Esophagus muscularis mucosa (tissue), 4 donors: ENCODE measurements around the gene SLC6A3. TPM values are rescaled to one million over a fixed set of nuclear protein-coding genes. Genes with fewer than 3 reads are reported as not detected.

ENCODE experiments used
- DNase-seq: peaks from one replicate; pipeline ENCODE4 v3.0.0-alpha.2; 2017; ENCODE audit errors: extremely low spot score
- H3K27ac ChIP-seq, 4 donors: fragments of 200-600 bp; sonication (generic); replicated peaks in 1 of 4; 1 replicate in 3 of 4; 2 replicates in 1 of 4; pipeline ENCODE4 v1.5.1; 2016 to 2019; ENCODE audit warnings: mild to moderate bottlenecking in 1 of 4
- H3K27me3 ChIP-seq, 4 donors: fragments of 200-600 bp; sonication (generic); one replicate each; pipeline versions ENCODE4 v1.5.1 to v1.6.0; 2016 to 2019
- H3K36me3 ChIP-seq, 4 donors: fragments of 200-600 bp; sonication (generic); one replicate each; pipeline ENCODE4 v1.5.1; 2016 to 2019
- H3K4me1 ChIP-seq, 4 donors: fragments of 200-600 bp; sonication (generic); one replicate each; pipeline ENCODE4 v1.5.1; 2016 to 2019
- H3K4me3 ChIP-seq, 4 donors: fragments of 200-600 bp; sonication (generic); 1 replicate in 2 of 4; 2 replicates in 2 of 4; pipeline ENCODE4 v1.5.1; 2016 to 2019; ENCODE audit warnings: mild to moderate bottlenecking in 4 of 4, moderate library complexity in 1 of 4
- H3K9me3 ChIP-seq, 4 donors: fragments of 200-600 bp; sonication (generic); 1 replicate in 3 of 4; 2 replicates in 1 of 4; pipeline ENCODE4 v1.5.1; 2016 to 2019
- CTCF ChIP-seq, 3 experiments: fragments of 200-600 bp in 2 of 3; fragments of 450-650 bp in 1 of 3; sonication (generic) in 2 of 3; IDR thresholded peaks; one replicate each; pipeline ENCODE4 v1.5.1; 2017 to 2019; ENCODE audit warnings: antibody characterized with exemption in 3 of 3, mild to moderate bottlenecking in 2 of 3, moderate library complexity in 1 of 3
- EP300 ChIP-seq: sonication (generic); formaldehyde crosslinking; IDR thresholded peaks from one replicate; pipeline ENCODE4 v1.6.1; 2017; ENCODE audit warnings: antibody characterized with exemption
- POLR2A ChIP-seq: fragments of 450-650 bp; IDR thresholded peaks from one replicate; pipeline ENCODE4 v1.6.1; 2017; ENCODE audit warnings: antibody characterized with exemption, moderate library complexity, mild to moderate bottlenecking, low read depth
- POLR2AphosphoS5 ChIP-seq, 2 donors: sonication (generic); formaldehyde crosslinking; IDR thresholded peaks; one replicate each; pipeline ENCODE4 v1.6.1; 2017; ENCODE audit warnings: antibody characterized with exemption in 2 of 2
- WGBS: methylation state at CpG from one replicate; pipeline ENCODE4 v1.1.5; 2018; 5-methylcytosine and 5-hydroxymethylcytosine counted together
- intact Hi-C: fragments of 100-400 bp; cut with DNase I; formaldehyde crosslinking; loops from one replicate; pipeline ENCODE4 v1.15.1; 2023
- total RNA-seq, 4 donors: library from RNA; depleted of rRNA; stranded (reverse); fragments of >200 nt; gene quantifications; one replicate each; pipeline versions ENCODE4 v1.1.0 to v1.2.1, GENCODE V29; 2016

Gene SLC6A3
- total RNA-seq, 4 donors from 2014 or later: 0.06 TPM; not detected in 3

- Histone ChIP-seq H3K27ac (no peak overlapping the region), H3K4me1 (peaks cover 10 to 27% (median 20%) of the 10 kb centered on the region in 4 donors), H3K9me3 (peaks cover 0 to 9% (median 4%) of the 10 kb centered on the region in 4 donors), H3K4me3 (no peak overlapping the region), H3K27me3 (peaks cover 0 to 100% (median 48%) of the 10 kb centered on the region in 4 donors), H3K36me3 (no peaks in the 10 kb centered on the region)
- DNase-seq: no peak
- TF ChIP-seq POLR2A: no peak
- WGBS: 64% methylated on average over 9 of the region's 9 CpGs
- intact Hi-C loops: no loop called here
Measured at GRCh38 chr5:1443171-1443570, 2.1 kb downstream of the SLC6A3 start.

DNA sequence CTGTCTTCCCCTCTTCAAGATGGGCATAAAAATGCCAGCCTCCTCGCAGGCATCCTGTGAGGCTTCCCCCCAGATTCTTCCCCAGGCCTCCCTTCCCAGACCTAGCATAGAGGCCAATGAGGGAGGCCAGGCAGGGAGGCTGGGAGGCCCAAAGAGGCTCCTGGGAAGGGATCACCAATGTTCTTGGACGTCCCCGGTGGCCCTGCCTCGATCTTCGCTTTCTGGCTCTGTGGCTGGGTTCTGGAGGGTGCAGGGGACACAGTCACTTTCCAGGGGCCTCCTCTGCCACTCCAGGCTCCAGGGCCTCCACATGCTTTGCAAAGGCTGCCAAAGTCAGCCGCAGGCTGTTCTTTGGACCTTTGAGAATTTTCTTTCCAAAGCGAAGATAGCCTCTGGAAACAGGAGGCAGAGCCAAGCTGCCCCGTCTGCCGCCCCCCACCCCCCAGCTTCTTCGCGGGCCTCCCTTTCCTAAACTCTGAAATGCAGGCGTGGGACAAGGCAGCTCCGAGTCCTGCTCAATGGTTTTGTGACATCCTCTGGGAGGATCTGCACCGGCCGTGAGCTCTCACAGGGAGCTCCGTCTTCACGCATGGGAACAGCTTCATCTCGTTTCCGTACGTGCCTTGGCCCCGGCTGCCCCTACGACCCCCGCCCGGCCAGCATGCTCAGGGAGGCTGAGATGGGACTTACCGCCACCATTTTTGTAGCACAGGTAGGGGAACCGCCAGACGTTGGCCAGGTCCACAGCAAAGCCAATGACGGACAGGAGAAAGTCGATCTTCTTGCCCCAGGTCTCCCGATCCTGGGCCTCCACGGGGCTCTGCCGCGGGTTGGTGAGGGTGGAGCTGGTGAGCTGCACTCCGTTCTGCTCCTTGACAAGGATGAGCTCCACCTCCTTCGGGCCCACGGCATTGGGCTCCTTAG lies 2.8 kb downstream of the SLC6A3 start:
- no peak overlapping the region for H3K27ac ChIP-seq
- peaks cover 0 to 9% (median 4%) of the 10 kb centered on the region in 4 donors for H3K9me3 ChIP-seq
- peaks cover 10 to 27% (median 20%) of the 10 kb centered on the region in 4 donors for H3K4me1 ChIP-seq
- WGBS: 66% methylated on average over 26 of the region's 36 CpGs
- no peak overlapping the region for H3K4me3 ChIP-seq
- H3K27me3 ChIP-seq: peaks cover 0 to 100% (median 48%) of the 10 kb centered on the region in 4 donors
- DNase-seq: no peak
- intact Hi-C loops: no loop called here
- no peak for TF ChIP-seq CTCF (IDR thresholded peaks at IDR 0.05)
- no peak for TF ChIP-seq POLR2A
- H3K36me3 ChIP-seq: no peaks in the 10 kb centered on the region

DNA sequence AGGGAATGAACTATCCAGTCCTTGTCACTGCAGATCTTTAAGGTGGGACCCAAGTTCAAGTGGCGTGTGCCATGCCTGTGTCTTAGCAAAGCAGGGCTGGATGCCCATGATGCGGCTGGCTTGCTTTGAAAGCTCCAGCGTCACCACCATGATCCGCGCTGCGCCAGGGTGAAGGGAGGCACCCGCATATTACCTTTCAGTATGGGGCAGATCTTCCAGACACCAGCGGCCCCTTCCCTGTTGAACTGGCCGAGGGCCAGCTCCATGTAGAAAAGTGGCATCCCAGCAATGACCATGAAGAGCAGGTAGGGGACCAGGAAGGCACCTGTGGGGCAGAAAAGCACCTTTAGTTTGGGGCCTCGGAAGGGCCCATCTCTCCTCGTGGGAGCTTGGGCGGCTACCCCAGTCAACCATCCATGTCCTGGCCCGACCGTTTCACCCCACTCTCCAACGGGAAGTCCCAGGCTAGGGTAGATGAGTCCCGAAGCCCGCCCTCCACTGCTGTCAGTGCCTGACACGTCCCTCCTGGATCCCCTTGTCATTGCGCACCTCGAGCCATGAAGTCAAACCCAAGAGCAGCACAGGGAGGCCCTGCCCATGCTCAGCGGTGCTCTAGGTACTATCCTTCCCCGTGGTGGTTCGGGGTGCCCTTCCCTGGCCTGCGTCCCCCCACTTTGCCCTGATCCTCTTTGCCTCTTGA lies 3.9 kb downstream of the SLC6A3 start:
- intact Hi-C loops: no loop called here
- H3K4me1 ChIP-seq: peaks cover 10 to 23% (median 20%) of the 10 kb centered on the region in 4 donors
- H3K9me3 ChIP-seq: peaks cover 0 to 9% (median 4%) of the 10 kb centered on the region in 4 donors
- DNase-seq: no peak
- H3K36me3 ChIP-seq: no peaks in the 10 kb centered on the region
- H3K4me3 ChIP-seq: no peak overlapping the region
- 87% methylated on average over 18 of the region's 24 CpGs for WGBS
- no peak overlapping the region for H3K27ac ChIP-seq
- no peak for TF ChIP-seq POLR2A
- no peak for TF ChIP-seq CTCF (IDR thresholded peaks at IDR 0.05)
- TF ChIP-seq EP300: no peak
- no peak for TF ChIP-seq POLR2AphosphoS5 (IDR thresholded peaks at IDR 0.05)
- peaks cover 0 to 99% (median 46%) of the 10 kb centered on the region in 4 donors for H3K27me3 ChIP-seq

- no peak for TF ChIP-seq EP300
- TF ChIP-seq CTCF (IDR thresholded peaks at IDR 0.05): no peak
- no peak for TF ChIP-seq POLR2A
- TF ChIP-seq POLR2AphosphoS5 (IDR thresholded peaks at IDR 0.05): no peak
- intact Hi-C loops: no loop called here
- no peaks in the 10 kb centered on the region for H3K36me3 ChIP-seq
- DNase-seq: no peak
- 90% methylated on average over 3 of the region's 3 CpGs for WGBS
- H3K27me3 ChIP-seq: peaks cover 0 to 91% (median 34%) of the 10 kb centered on the region in 4 donors
- H3K27ac ChIP-seq: no peak overlapping the region
- H3K4me1 ChIP-seq: peaks cover 5 to 11% (median 8%) of the 10 kb centered on the region in 4 donors
- H3K4me3 ChIP-seq: no peak overlapping the region
- H3K9me3 ChIP-seq: peaks cover 0 to 9% (median 4%) of the 10 kb centered on the region in 4 donors
Measured at GRCh38 chr5:1440098-1440493, 5.1 kb downstream of the SLC6A3 start.
